B cell (primary cell): ENCODE data around the gene ADAR. TPM values are rescaled to one million over a fixed set of nuclear protein-coding genes. Genes with fewer than 3 reads are reported as not detected.

Experiments
- ATAC-seq: fragments of 200-7000 bp; cut with Tn5 transposase; one replicate; pipeline ENCODE4 v1.10.0; 2021; ENCODE audit warnings: low read depth, mild to moderate bottlenecking, moderate number of reproducible peaks, moderate library complexity
- CTCF ChIA-PET: fragments of 350-600 bp; sonication (Branson Sonifier 250); formaldehyde crosslinking; loops from one replicate; lab custom pipeline; 2021; ENCODE audit warnings: antibody characterized with exemption, inconsistent platforms; lab: Charles Lee
- POLR2A ChIA-PET: fragments of 350-600 bp; sonication (Branson Sonifier 250); formaldehyde crosslinking; loops from one replicate; lab custom pipeline; 2021; ENCODE audit warnings: antibody characterized with exemption; lab: Charles Lee
- DNase-seq: peaks from one replicate; pipeline ENCODE4 v3.0.0; 2013
- H2AFZ ChIP-seq: 2 replicates; pipeline ENCODE4 v1.6.1; 2012; ENCODE audit warnings: mild to moderate bottlenecking, low read depth, low read length; ENCODE audit not compliant: insufficient read depth, poor library complexity, severe bottlenecking
- H3K27ac ChIP-seq, 2 donors: 1 replicate in 1 of 2; 2 replicates in 1 of 2; pipeline ENCODE4 v1.5.1; 2012 to 2013; ENCODE audit warnings: low read length in 2 of 2, mild to moderate bottlenecking in 2 of 2, moderate library complexity in 1 of 2
- H3K27me3 ChIP-seq, 4 experiments: fragments of 200-600 bp in 1 of 4; sonication (generic) in 1 of 4; replicated peaks in 1 of 4; 1 replicate in 2 of 4; 2 replicates in 2 of 4; pipeline versions ENCODE4 v1.6.1 to v1.7.0; 2013 to 2016; ENCODE audit warnings: low read length in 3 of 4, mild to moderate bottlenecking in 2 of 4, mixed read lengths in 1 of 4, moderate library complexity in 1 of 4; ENCODE audit not compliant: insufficient read depth in 4 of 4, control insufficient read depth in 3 of 4; ENCODE audit errors: control extremely low read depth in 1 of 4
- H3K36me3 ChIP-seq, 2 experiments: replicated peaks in 1 of 2; 1 replicate in 1 of 2; 2 replicates in 1 of 2; pipeline versions ENCODE4 v1.6.1 to v1.7.1; 2013; ENCODE audit warnings: low read length in 1 of 2; ENCODE audit not compliant: insufficient read depth in 2 of 2, control insufficient read depth in 1 of 2; ENCODE audit errors: control extremely low read depth in 1 of 2, extremely low read depth in 1 of 2
- H3K4me1 ChIP-seq, 2 donors: fragments of 200-600 bp in 1 of 2; sonication (generic) in 1 of 2; 1 replicate in 1 of 2; 2 replicates in 1 of 2; pipeline versions ENCODE4 v1.5.1 to v1.6.1; 2013 to 2017; ENCODE audit warnings: low read length in 2 of 2; ENCODE audit not compliant: control insufficient read depth in 2 of 2, insufficient read depth in 2 of 2
- H3K4me2 ChIP-seq: replicated peaks from 2 replicates; pipeline ENCODE3; 2012; ENCODE audit warnings: mild to moderate bottlenecking, low read depth, low read length; ENCODE audit not compliant: poor library complexity, severe bottlenecking
- H3K4me3 ChIP-seq, 5 experiments: fragments of 200-600 bp in 1 of 5; sonication (generic) in 1 of 5; 1 replicate in 3 of 5; 2 replicates in 2 of 5; pipeline versions ENCODE4 v1.5.1 to v1.7.0; 2011 to 2016; ENCODE audit warnings: low read length in 4 of 5, mild to moderate bottlenecking in 4 of 5, low read depth in 2 of 5, control low read depth in 1 of 5, moderate library complexity in 1 of 5; ENCODE audit not compliant: insufficient read depth in 1 of 5; ENCODE audit errors: control extremely low read depth in 1 of 5, extremely low read depth in 1 of 5
- H3K79me2 ChIP-seq: fragments of 200-600 bp; sonication (generic); one replicate; pipeline ENCODE4 v1.6.0; 2016; ENCODE audit warnings: low read length; ENCODE audit not compliant: control insufficient read depth, insufficient read depth
- H3K9ac ChIP-seq: fragments of 200-600 bp; sonication (generic); 2 replicates; pipeline ENCODE4 v1.6.1; 2017; ENCODE audit warnings: mild to moderate bottlenecking, low read length, moderate library complexity
- H3K9me3 ChIP-seq, 3 donors: one replicate each; pipeline versions ENCODE4 v1.6.1 to v1.7.1; 2013; ENCODE audit warnings: low read length in 2 of 3; ENCODE audit not compliant: control insufficient read depth in 2 of 3, insufficient read depth in 1 of 3; ENCODE audit errors: control extremely low read depth in 1 of 3
- H4K20me1 ChIP-seq: 2 replicates; pipeline ENCODE4 v1.6.0; 2012; ENCODE audit warnings: mild to moderate bottlenecking, low read length; ENCODE audit not compliant: insufficient read depth, control insufficient read depth, poor library complexity, severe bottlenecking
- H3K27ac Mint-ChIP-seq: one replicate; pipeline ENCODE4 v1.8.0; 2021; ENCODE audit warnings: mixed read lengths
- H3K27me3 Mint-ChIP-seq: one replicate; pipeline ENCODE4 v1.8.0; 2021; ENCODE audit warnings: mixed read lengths
- H3K4me1 Mint-ChIP-seq: one replicate; pipeline ENCODE4 v1.8.0; 2021; ENCODE audit warnings: mixed read lengths
- H3K4me3 Mint-ChIP-seq: one replicate; pipeline ENCODE4 v1.8.0; 2021; ENCODE audit warnings: mixed read lengths
- H3K9me3 Mint-ChIP-seq: one replicate; pipeline ENCODE4 v1.8.0; 2022; ENCODE audit warnings: mixed read lengths; ENCODE audit not compliant: insufficient read depth
- EZH2 ChIP-seq: IDR thresholded peaks from 2 replicates; pipeline ENCODE4 v1.6.1; 2012; ENCODE audit warnings: borderline replicate concordance, low read depth, mild to moderate bottlenecking, moderate library complexity, low read length; ENCODE audit not compliant: insufficient read depth, poor library complexity, severe bottlenecking
- WGBS: methylation state at CpG from one replicate; pipeline ENCODE4 v1.1.5; 2013; ENCODE audit warnings: missing lambda C conversion rate; ENCODE audit not compliant: insufficient coverage; 5-methylcytosine and 5-hydroxymethylcytosine counted together
- intact Hi-C: fragments of 100-400 bp; cut with micrococcal nuclease; formaldehyde crosslinking; loops from one replicate; pipeline ENCODE4 v1.10.0; 2022
- polyA plus RNA-seq: library from polyadenylated mRNA; depleted of rRNA; stranded (reverse); fragments of >200 nt; gene quantifications from 2 replicates; pipeline ENCODE4 v1.2.3, GENCODE V29; 2012
- total RNA-seq, 2 donors: library from RNA; stranded (reverse); fragments of 120-200 nt in 1 of 2; gene quantifications; 1 replicate in 1 of 2; 2 replicates in 1 of 2; pipeline versions ENCODE4 v1.2.3 to v1.2.4, GENCODE V29; 2013 to 2022
- TF ChIP-seq, protein P1 (sequence below): fragments of 200-600 bp; IDR thresholded peaks from one replicate; pipeline ENCODE4 v1.8.0; 2022; ENCODE audit warnings: antibody characterized with exemption, mild to moderate bottlenecking

The ADAR gene
- total and polyA plus RNA-seq, 2 donors (not counting 1 experiment from before 2014, with no cell fraction given): 64.9 to 241 TPM

DNA sequence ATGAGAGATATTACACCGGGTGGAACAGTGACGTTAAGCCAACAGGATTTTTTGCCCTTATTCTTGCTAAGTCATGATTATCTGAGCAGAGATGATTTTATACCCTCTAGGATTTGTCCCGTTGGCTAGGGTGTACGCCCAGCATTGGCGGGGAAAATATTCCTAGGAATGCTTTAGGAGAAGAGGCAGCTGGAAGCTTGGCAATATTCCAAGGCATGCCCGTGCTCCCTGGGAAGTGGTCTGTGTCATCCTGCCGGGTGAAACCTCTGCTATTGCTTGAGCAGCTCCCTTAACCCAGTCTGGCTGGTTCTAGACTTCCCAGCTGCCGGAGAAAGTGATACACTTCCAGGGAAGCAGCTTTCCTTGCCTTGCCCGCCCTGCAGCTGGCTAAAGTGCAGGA lies 24.2 kb downstream of the ADAR start:
- Histone ChIP-seq H3K4me1 (peaks cover 4 to 18% of the 10 kb centered on the region in 2 donors), H3K9ac (no peak overlapping the region)
- POLR2A ChIA-PET: no interaction called here

DNA sequence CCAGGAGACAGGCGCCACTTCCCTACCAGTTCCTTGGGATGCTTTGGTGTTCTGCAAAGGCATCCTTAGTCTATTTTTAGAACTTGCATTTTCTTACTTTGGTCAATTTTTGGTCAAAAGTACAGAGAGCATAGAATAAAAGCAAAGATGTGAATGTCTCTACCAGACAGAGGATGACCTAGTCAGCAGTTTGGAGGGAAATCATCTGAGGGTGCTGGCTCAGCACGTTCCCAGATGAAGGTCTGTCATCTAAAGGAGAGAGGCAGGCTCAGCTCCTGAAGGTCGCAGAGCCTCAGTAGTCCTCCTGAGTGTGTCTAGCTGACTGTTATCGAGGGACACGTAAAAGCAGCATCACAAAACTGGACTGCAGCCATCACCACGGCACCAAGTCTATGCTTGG lies 25.1 kb downstream of the ADAR start:
- POLR2A ChIA-PET: no interaction called here
- no peak overlapping the region for H2AFZ ChIP-seq
- peaks cover 16% of the 10 kb centered on the region for H3K4me1 Mint-ChIP-seq

More for the DNA sequence above, 24.2 kb downstream of the ADAR start:
- no peak overlapping the region for H3K4me3 Mint-ChIP-seq
- H3K27me3 Mint-ChIP-seq: no peaks in the 10 kb centered on the region
- peaks cover 16% of the 10 kb centered on the region for H3K4me1 Mint-ChIP-seq
- no peak overlapping the region for H2AFZ ChIP-seq
- H3K27me3 ChIP-seq: no peaks in the 10 kb centered on the region
- H3K4me3 ChIP-seq: no peak overlapping the region
- H3K79me2 ChIP-seq: no peaks in the 10 kb centered on the region
- H3K9me3 ChIP-seq: no peaks in the 10 kb centered on the region
- TF ChIP-seq, protein P1, sequence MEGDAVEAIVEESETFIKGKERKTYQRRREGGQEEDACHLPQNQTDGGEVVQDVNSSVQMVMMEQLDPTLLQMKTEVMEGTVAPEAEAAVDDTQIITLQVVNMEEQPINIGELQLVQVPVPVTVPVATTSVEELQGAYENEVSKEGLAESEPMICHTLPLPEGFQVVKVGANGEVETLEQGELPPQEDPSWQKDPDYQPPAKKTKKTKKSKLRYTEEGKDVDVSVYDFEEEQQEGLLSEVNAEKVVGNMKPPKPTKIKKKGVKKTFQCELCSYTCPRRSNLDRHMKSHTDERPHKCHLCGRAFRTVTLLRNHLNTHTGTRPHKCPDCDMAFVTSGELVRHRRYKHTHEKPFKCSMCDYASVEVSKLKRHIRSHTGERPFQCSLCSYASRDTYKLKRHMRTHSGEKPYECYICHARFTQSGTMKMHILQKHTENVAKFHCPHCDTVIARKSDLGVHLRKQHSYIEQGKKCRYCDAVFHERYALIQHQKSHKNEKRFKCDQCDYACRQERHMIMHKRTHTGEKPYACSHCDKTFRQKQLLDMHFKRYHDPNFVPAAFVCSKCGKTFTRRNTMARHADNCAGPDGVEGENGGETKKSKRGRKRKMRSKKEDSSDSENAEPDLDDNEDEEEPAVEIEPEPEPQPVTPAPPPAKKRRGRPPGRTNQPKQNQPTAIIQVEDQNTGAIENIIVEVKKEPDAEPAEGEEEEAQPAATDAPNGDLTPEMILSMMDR: no peak
- no peak for TF ChIP-seq EZH2
- H3K27ac Mint-ChIP-seq: no peak overlapping the region
- CTCF ChIA-PET: no interaction called here
- no peak for ATAC-seq
- H3K36me3 ChIP-seq: peaks cover 8 to 94% of the 10 kb centered on the region in 2 experiments
- intact Hi-C loops: no loop called here
- WGBS: 95% methylated on average over 5 of the region's 9 CpGs
- no peak for DNase-seq
- H3K4me2 ChIP-seq: no peak overlapping the region
- H3K9me3 Mint-ChIP-seq: no peaks in the 10 kb centered on the region
- H4K20me1 ChIP-seq: peaks cover 26% of the 10 kb centered on the region
- H3K27ac ChIP-seq: no peak overlapping the region

More for the DNA sequence above, 25.1 kb downstream of the ADAR start:
- ATAC-seq: no peak
- Histone ChIP-seq H3K4me2 (no peak overlapping the region), H4K20me1 (peaks cover 21% of the 10 kb centered on the region), H3K9ac (no peak overlapping the region), H3K79me2 (no peaks in the 10 kb centered on the region), H3K4me3 (no peak overlapping the region), H3K27me3 (no peaks in the 10 kb centered on the region), H3K9me3 (no peaks in the 10 kb centered on the region), H3K27ac (no peak overlapping the region), H3K36me3 (peaks cover 6 to 91% of the 10 kb centered on the region in 2 experiments), H3K4me1 (peaks cover 4 to 18% of the 10 kb centered on the region in 2 donors)
- 99% methylated on average over 5 of the region's 6 CpGs for WGBS
- H3K27ac Mint-ChIP-seq: no peak overlapping the region
- intact Hi-C loops: no loop called here
- no peak for DNase-seq
- H3K4me3 Mint-ChIP-seq: no peak overlapping the region
- H3K27me3 Mint-ChIP-seq: no peaks in the 10 kb centered on the region
- CTCF ChIA-PET: no interaction called here
- no peaks in the 10 kb centered on the region for H3K9me3 Mint-ChIP-seq
- TF ChIP-seq, protein P1: no peak
- TF ChIP-seq EZH2: no peak
